SK-N-SH (cell line): ENCODE measurements around the gene SOX18. TPM values are rescaled to one million over a fixed set of nuclear protein-coding genes. Genes with fewer than 3 reads are reported as not detected.

Experiments used
- CTCF ChIA-PET: fragments of 300-600, 350-600 bp; formaldehyde crosslinking; extraction: SDS; loops from one replicate; lab custom pipeline; 2021; lab: Yijun Ruan, JAX
- POLR2A ChIA-PET: fragments of 350-600 bp; sonication (Branson Sonifier 250); formaldehyde crosslinking; extraction: SDS; loops from one replicate; lab custom pipeline; 2020; ENCODE audit warnings: antibody characterized with exemption, inconsistent platforms; lab: Yijun Ruan, JAX
- DNase-seq: peaks from one replicate; pipeline ENCODE4 v3.0.0; 2012
- H2AFZ ChIP-seq: fragments of 200-600 bp; sonication (generic); 2 replicates; pipeline ENCODE4 v1.8.1; 2016; ENCODE audit warnings: antibody characterized with exemption, mild to moderate bottlenecking, low read depth
- H3F3A ChIP-seq: fragments of 200-600 bp; sonication (generic); replicated peaks from 2 replicates; pipeline ENCODE3; 2016; ENCODE audit warnings: antibody characterized with exemption, mild to moderate bottlenecking; ENCODE audit not compliant: insufficient read depth
- H3K27ac ChIP-seq, 2 experiments: fragments of 200-500 bp in 1 of 2; fragments of 200-600 bp in 1 of 2; sonication (Bioruptor generic) in 1 of 2; sonication (generic), shearing (Covaris generic) in 1 of 2; 2 replicates each; pipeline versions ENCODE4 v1.5.1 to v1.6.1; 2014 to 2016; ENCODE audit warnings: low read depth in 2 of 2, inconsistent platforms in 1 of 2, low read length in 1 of 2, mild to moderate bottlenecking in 1 of 2, mixed read lengths in 1 of 2
- H3K27me3 ChIP-seq: fragments of 200-600 bp; sonication (generic), shearing (Covaris generic); 2 replicates; pipeline ENCODE4 v1.6.1; 2016; ENCODE audit warnings: mixed run types; ENCODE audit not compliant: insufficient read depth
- H3K36me3 ChIP-seq, 2 experiments: fragments of 200-500 bp in 1 of 2; fragments of 200-600 bp in 1 of 2; sonication (Bioruptor generic) in 1 of 2; sonication (generic) in 1 of 2; replicated peaks in 1 of 2; 2 replicates each; pipeline versions ENCODE3 to v1.5.1; 2014 to 2016; ENCODE audit warnings: low read length in 1 of 2, mild to moderate bottlenecking in 1 of 2; ENCODE audit not compliant: insufficient read depth in 2 of 2, control insufficient read depth in 1 of 2
- H3K4me1 ChIP-seq, 2 experiments: fragments of 200-500 bp in 1 of 2; fragments of 200-600 bp in 1 of 2; sonication (Bioruptor generic) in 1 of 2; sonication (generic), shearing (Covaris generic) in 1 of 2; 2 replicates each; pipeline versions ENCODE4 v1.5.1 to v1.6.1; 2014 to 2016; ENCODE audit warnings: low read depth in 1 of 2, low read length in 1 of 2, mixed run types in 1 of 2; ENCODE audit not compliant: insufficient read depth in 2 of 2, control insufficient read depth in 1 of 2
- H3K4me2 ChIP-seq: fragments of 200-600 bp; sonication (generic), shearing (Covaris generic); 2 replicates; pipeline ENCODE4 v1.6.1; 2017; ENCODE audit warnings: mixed run types
- H3K4me3 ChIP-seq, 2 experiments: fragments of 200-500 bp in 1 of 2; fragments of 200-600 bp in 1 of 2; sonication (Bioruptor generic) in 1 of 2; sonication (generic), shearing (Covaris generic) in 1 of 2; 2 replicates each; pipeline versions ENCODE4 v1.5.1 to v1.8.1; 2014 to 2016; ENCODE audit warnings: low read depth in 2 of 2, inconsistent platforms in 1 of 2, low read length in 1 of 2, mild to moderate bottlenecking in 1 of 2, mixed read lengths in 1 of 2, moderate library complexity in 1 of 2
- H3K79me2 ChIP-seq: fragments of 200-600 bp; sonication (generic); 2 replicates; pipeline ENCODE4 v1.8.1; 2017; ENCODE audit warnings: mild to moderate bottlenecking; ENCODE audit not compliant: insufficient read depth
- H3K9ac ChIP-seq: fragments of 200-600 bp; sonication (generic); 2 replicates; pipeline ENCODE4 v1.6.1; 2017; ENCODE audit warnings: mixed run types
- H3K9me2 ChIP-seq: fragments of 200-600 bp; sonication (generic); 2 replicates; pipeline ENCODE4 v1.6.1; 2017; ENCODE audit warnings: mixed run types
- H3K9me3 ChIP-seq: fragments of 200-600 bp; sonication (generic); 2 replicates; pipeline ENCODE4 v1.6.1; 2017; ENCODE audit warnings: mixed run types, mild to moderate bottlenecking, moderate library complexity
- H4K20me1 ChIP-seq: fragments of 200-600 bp; sonication (generic); 2 replicates; pipeline ENCODE4 v1.6.1; 2017; ENCODE audit warnings: mild to moderate bottlenecking, mixed run types; ENCODE audit not compliant: insufficient read depth
- CHD2 ChIP-seq: fragments of 150-350 bp; IDR thresholded peaks from 2 replicates; pipeline ENCODE4 v1.6.1; 2018; ENCODE audit warnings: low read length; ENCODE audit not compliant: partially characterized antibody
- ELF1 ChIP-seq: IDR thresholded peaks from 2 replicates; pipeline ENCODE4 v1.4.0; 2012
- EP300 ChIP-seq, 2 experiments: IDR thresholded peaks; 2 replicates each; pipeline versions ENCODE4 v1.4.0 to v1.6.1; 2012; ENCODE audit warnings: borderline replicate concordance in 1 of 2, low read depth in 1 of 2, low read length in 1 of 2
- EZH2phosphoT487 ChIP-seq: fragments of 200-600 bp; sonication (generic); IDR thresholded peaks from 2 replicates; pipeline ENCODE4 v1.6.1; 2017; ENCODE audit warnings: low read depth, mixed run types, mild to moderate bottlenecking, antibody characterized with exemption, moderate library complexity, borderline replicate concordance
- FOXJ3 ChIP-seq: sonication (generic); formaldehyde crosslinking; IDR thresholded peaks from 2 replicates; pipeline ENCODE4 v1.5.1; 2020; ENCODE audit warnings: mild to moderate bottlenecking, missing genetic modification reagents
- GABPA ChIP-seq: IDR thresholded peaks from 2 replicates; pipeline ENCODE4 v1.4.0; 2012; ENCODE audit warnings: low read depth, mild to moderate bottlenecking
- GATA2 ChIP-seq: sonication (generic); formaldehyde crosslinking; IDR thresholded peaks from 2 replicates; pipeline ENCODE4 v1.5.0; 2020; ENCODE audit warnings: mild to moderate bottlenecking, missing genetic modification reagents
- MAX ChIP-seq: IDR thresholded peaks from 2 replicates; pipeline ENCODE4 v1.4.0; 2012; ENCODE audit warnings: low read depth
- MXI1 ChIP-seq: IDR thresholded peaks from 2 replicates; pipeline ENCODE4 v1.6.1; 2012; ENCODE audit warnings: mild to moderate bottlenecking, low read depth, low read length, improper control_type of control experiment
- NRF1 ChIP-seq: IDR thresholded peaks from 2 replicates; pipeline ENCODE4 v1.6.1; 2012; ENCODE audit warnings: low read depth, mild to moderate bottlenecking, low read length
- POLR2AphosphoS5 ChIP-seq: IDR thresholded peaks from 2 replicates; pipeline ENCODE4 v1.6.1; 2012; ENCODE audit warnings: low read depth, low read length
- REST ChIP-seq: IDR thresholded peaks from 2 replicates; pipeline ENCODE4 v1.6.1; 2012; ENCODE audit warnings: mild to moderate bottlenecking, low read depth, low read length, moderate library complexity
- SIN3A ChIP-seq: IDR thresholded peaks from 2 replicates; pipeline ENCODE4 v1.6.1; 2012; ENCODE audit warnings: low read depth, mild to moderate bottlenecking, low read length, moderate library complexity, borderline replicate concordance
- SMC3 ChIP-seq: IDR thresholded peaks from 2 replicates; pipeline ENCODE4 v1.6.1; 2012; ENCODE audit warnings: low read depth, low read length, improper control_type of control experiment
- TCF12 ChIP-seq: IDR thresholded peaks from 2 replicates; pipeline ENCODE4 v1.4.0; 2012
- TEAD4 ChIP-seq: IDR thresholded peaks from 2 replicates; pipeline ENCODE4 v1.4.0; 2012; ENCODE audit warnings: mild to moderate bottlenecking, borderline replicate concordance; ENCODE audit not compliant: insufficient read depth
- USF1 ChIP-seq: IDR thresholded peaks from 2 replicates; pipeline ENCODE4 v1.4.0; 2012; ENCODE audit warnings: low read depth, borderline replicate concordance
- USF2 ChIP-seq: fragments of 150-350 bp; IDR thresholded peaks from 2 replicates; pipeline ENCODE4 v1.6.1; 2017; ENCODE audit warnings: antibody characterized with exemption, low read length, low read depth, borderline replicate concordance
- ZBTB33 ChIP-seq: IDR thresholded peaks from 2 replicates; pipeline ENCODE4 v1.4.0; 2012; ENCODE audit warnings: low read depth, borderline replicate concordance
- WGBS: methylation state at CpG from one replicate; pipeline ENCODE4 v1.1.6; 2017; ENCODE audit warnings: low lambda C conversion rate; 5-methylcytosine and 5-hydroxymethylcytosine counted together
- polyA plus RNA-seq, 3 experiments: library from polyadenylated mRNA; depleted of rRNA; stranded (reverse); fragments of >200 nt; gene quantifications; 2 replicates each; pipeline ENCODE4 v1.2.3, GENCODE V29; 2012

SOX18 gene
- polyA plus RNA-seq, 1 of the 3 experiments (the other 2 are of a cell fraction) = not detected

GRCh38 chr20:64096535-64096934 is 47.1 kb upstream of the SOX18 start:
- Histone ChIP-seq H3K4me3 (no peak overlapping the region), H3K4me2 (no peak overlapping the region), H3K9ac (no peak overlapping the region), H3K36me3 (no peaks in the 10 kb centered on the region), H3K4me1 (peaks cover 0 to 14% of the 10 kb centered on the region in 2 experiments; a peak in 1 of 4 replicates), H3F3A (no peaks in the 10 kb centered on the region), H3K9me3 (no peaks in the 10 kb centered on the region), H3K27ac (no peak overlapping the region), H3K79me2 (no peaks in the 10 kb centered on the region), H4K20me1 (no peaks in the 10 kb centered on the region), H2AFZ (no peak overlapping the region), H3K27me3 (no peaks in the 10 kb centered on the region), H3K9me2 (no peaks in the 10 kb centered on the region)
- WGBS = 75% methylated on average over 6 of the region's 6 CpGs
- POLR2A ChIA-PET = no interaction called here
- CTCF ChIA-PET = interaction anchor here (0.9 to 1.8 kb wide), 3 partner anchors 10 to 24 kb away, joined by 3 to 8 read pairs (median 3); partner anchors contain the start of genes LKAAEAR1 and NPBWR2
- TF ChIP-seq GABPA (no peak), REST (no peak), TEAD4 (no peak), SIN3A (no peak), CHD2 (no peak), ELF1 (no peak), SMC3 (no peak), TCF12 (no peak), MAX (no peak), NRF1 (no peak), EZH2phosphoT487 (no peak), POLR2AphosphoS5 (no peak), USF1 (no peak), GATA2 (CRISPR knock-in tag) (no peak), MXI1 (no peak), ZBTB33 (no peak), EP300 (IDR thresholded peaks at IDR 0.05; ENCODE audit: borderline replicate concordance in 1 of 2, low read depth in 1 of 2, low read length in 1 of 2) (no peak), USF2 (no peak), FOXJ3 (no peak)
- DNase-seq = no peak
